HG03378 (cell line): ENCODE measurements around the gene TBX1.

Experiments
- ATAC-seq: cut with Tn5 transposase; IDR thresholded peaks from one replicate; pipeline ENCODE4 v1.9.1; 2021; ENCODE audit warnings: mild to moderate bottlenecking, moderate library complexity; ENCODE audit not compliant: unreplicated experiment

The TBX1 gene

GRCh38 chr22:19760058-19760950 lies at the start of gene TBX1:
Gene TBX1 (plus strand): TSS chr22:19760778. CDS start chr22:19760844, 66 bp downstream.
- ATAC-seq: no peak

DNA sequence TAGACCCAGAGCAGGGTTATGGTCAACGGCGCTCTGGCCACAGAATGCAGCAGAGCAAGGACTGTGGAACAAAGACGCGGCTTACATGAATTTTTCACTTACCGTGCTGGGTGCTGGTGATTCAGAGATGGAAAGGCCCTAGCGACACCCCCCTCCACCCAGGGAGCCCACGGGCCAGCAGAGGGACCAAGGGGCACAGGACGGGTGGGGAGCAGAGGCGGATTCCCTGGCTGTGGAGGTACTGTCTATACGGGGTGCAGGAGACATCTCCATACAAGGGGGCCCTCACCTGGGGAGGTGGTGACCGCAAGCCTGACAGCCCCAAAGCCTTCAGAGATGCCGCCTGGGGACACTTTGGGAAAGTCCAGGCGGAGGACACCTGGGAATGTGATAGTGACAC lies 47.3 kb upstream of the TBX1 start:
- ATAC-seq: no peak

DNA sequence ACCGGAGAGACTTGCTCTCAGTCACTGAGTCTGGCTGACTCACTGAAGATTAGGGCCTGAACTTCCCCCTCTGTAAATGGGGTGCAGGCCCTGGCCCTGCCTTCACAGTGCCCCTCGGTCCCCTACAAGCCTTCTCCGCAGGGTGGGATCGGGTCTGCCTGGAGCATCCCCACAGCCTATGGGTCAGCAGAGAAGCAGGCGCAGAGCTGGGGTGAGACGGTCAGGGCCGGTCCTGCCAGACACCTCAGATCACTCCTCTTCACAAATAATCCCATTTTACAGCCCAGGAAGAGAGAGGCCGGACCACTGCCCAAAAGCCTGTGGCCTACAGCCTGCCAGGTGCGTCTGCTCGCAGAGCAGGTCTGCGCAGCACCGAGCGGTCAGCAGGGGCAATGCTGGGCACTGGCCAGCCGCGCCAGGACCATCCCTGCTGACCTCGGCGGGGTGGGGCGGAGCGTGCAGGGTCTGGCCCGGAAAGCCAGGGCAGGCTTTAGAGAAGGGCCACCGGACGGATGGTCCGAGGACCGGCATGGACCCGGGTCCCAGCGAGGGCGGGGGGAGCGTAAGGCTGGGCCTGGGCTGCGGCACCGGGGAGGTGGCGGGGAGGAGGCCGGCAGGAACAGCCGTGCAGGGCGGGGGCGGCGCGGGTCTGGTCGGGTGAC lies 46.8 kb upstream of the TBX1 start:
- ATAC-seq: no peak

DNA sequence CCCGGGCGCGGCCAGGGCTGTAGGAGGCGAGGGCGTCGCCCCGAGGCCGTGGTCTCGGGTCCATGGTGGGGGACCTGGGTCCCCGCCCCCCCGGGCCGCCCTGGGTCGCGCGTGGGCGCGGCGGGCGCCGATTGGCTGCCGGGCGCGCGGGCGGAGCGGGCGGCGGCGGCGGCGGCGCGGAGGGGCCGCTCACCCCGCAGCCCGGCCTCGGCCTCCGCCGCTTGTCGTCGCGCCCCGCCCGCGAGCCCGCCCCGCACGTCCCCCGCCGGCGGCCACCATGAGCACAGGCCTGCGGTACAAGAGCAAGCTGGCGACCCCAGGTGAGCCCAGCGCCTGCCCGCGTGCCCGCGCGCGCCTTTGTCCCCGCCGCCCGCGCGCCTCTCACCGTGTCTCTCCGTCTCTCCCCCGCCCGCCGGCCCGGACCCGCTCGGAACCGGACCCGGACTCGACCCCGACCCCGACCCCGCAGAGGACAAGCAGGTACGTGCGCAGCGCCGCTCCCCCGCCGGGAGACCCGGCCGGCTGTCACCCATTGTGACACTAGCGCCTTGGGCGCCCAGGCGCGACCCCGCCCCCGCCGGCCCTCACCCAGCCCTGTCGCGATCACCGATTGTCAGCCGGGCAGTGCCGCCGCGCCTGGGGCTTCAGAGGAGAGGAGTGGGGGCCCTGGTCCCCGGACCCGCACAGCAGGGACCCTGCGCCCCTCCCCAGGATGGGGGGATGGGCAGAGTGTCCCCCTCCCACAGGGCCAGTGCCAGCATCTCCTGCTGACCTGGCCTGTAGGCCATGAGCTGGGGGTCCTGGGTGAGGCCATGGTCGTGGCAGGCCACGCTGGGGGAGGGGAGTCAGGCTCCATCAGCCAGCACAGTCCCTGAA lies 46.0 kb upstream of the TBX1 start, which contains the start of gene SEPTIN5:
Gene SEPTIN5, plus strand, starts transcription at position 192 of the 876 bp plus-strand sequence. Its CDS starts 86 bp downstream, at position 278.
- no peak for ATAC-seq

DNA sequence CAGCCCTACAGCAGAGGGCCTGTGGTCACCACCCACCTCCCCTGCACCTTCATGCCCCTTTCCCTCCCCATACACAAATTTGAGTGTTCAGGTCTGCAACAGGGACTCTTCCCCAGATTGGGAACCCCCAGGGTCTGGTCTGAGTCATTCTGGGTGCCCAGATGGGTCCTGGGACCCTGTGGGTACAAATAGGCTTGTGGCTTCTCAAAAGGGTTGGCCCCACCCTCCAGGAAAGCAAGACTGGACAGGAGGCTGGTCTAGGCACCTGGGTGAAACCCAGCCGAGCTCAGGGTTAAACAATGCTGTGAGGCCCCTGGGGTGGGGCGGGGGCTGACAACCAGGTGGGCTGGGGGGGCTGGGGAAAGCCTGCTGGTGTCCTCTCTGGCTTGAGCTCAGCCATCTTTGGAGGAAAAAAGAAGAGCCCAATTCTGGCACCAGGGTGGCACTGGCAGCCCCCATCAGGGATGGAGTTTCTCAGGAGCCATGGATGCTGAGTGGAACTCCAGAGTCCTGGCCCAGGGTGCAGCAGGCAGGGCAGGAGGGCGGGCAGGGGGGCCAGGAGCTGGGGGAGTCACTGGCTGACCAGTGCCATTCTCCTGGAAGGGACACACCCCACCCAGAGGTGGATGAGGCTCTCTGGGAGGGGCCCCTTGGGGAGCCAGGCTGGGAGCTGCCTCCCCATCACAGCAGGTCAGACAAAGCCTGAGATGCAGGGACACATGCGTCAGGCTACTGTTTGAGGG lies 45.2 kb upstream of the TBX1 start:
- ATAC-seq: no peak

GRCh38 chr22:19716041-19716828 lies 44.3 kb upstream of the TBX1 start:
- no peak for ATAC-seq

- ATAC-seq: no peak
Measured at GRCh38 chr22:19716829-19717105, 43.8 kb upstream of the TBX1 start.

GRCh38 chr22:19717181-19717580 lies 43.4 kb upstream of the TBX1 start:
- ATAC-seq: no peak

GRCh38 chr22:19717691-19718455 lies 42.7 kb upstream of the TBX1 start:
- ATAC-seq: no peak

DNA sequence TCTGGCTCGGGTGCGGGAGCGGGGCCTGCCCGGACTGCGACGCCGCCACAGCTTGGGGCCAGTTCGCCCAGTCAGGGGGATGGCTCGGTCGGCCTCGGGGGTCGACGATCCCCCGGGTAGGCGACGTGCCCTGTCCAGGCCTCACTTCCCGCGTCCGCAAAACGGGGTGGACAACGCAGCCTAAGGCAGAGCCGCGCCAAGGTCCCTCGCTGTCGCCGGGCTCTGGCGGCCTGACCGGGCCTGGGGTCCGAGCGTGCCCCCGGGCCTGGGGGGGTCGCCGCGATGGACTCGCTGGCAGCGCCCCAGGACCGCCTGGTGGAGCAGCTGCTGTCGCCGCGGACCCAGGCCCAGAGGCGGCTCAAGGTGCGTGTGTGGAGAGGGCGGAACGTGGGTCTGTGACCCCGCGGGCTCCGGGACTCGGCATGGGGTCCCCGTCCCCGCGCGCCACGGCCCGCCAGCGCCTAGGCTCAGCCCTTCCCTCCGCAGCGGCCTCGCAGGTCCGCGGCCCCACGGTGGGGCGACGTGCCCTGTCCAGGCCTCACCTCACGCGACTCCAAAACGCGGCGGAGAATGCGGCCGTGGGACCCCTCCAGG lies 42.0 kb upstream of the TBX1 start:
- no peak for ATAC-seq

GRCh38 chr22:19719050-19719482 lies 41.5 kb upstream of the TBX1 start:
- no peak for ATAC-seq

GRCh38 chr22:19719488-19720021 lies 41.0 kb upstream of the TBX1 start:
- ATAC-seq: no peak

DNA sequence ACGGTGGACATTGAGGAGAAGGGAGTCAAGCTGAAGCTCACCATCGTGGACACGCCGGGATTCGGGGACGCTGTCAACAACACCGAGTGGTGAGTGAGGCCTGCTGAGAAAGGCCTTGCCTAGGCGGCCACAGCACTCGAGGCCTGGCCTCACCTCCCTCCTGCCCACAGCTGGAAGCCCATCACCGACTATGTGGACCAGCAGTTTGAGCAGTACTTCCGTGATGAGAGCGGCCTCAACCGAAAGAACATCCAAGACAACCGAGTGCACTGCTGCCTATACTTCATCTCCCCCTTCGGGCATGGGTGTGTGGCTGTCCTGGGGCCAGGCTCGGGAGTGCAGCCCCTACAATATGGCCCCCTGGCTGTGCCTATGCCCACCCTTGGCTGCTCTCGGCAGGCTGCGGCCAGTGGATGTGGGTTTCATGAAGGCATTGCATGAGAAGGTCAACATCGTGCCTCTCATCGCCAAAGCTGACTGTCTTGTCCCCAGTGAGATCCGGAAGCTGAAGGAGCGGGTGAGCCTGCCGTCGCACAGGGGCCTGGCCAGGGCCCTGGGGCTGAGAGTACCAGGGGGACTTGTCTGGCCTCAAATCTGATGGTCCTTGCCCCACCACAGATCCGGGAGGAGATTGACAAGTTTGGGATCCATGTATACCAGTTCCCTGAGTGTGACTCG lies 40.3 kb upstream of the TBX1 start:
- no peak for ATAC-seq

DNA sequence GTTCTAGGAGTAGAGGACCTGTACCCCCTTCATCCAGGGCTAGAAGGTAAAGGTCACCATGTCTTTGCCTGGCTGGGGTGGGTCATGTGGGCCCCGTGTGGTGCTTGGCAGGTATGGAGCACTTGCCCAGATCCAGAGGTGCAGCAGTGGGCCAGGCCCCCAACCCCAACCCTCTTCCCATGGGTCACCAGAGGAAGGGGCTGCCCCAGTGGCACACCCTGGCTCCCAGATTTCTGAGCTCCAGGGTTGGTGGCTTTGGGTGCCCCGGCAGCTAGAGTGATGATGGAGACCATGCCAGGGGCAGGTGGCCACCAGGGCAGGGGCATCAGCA lies 39.6 kb upstream of the TBX1 start:
- no peak for ATAC-seq

DNA sequence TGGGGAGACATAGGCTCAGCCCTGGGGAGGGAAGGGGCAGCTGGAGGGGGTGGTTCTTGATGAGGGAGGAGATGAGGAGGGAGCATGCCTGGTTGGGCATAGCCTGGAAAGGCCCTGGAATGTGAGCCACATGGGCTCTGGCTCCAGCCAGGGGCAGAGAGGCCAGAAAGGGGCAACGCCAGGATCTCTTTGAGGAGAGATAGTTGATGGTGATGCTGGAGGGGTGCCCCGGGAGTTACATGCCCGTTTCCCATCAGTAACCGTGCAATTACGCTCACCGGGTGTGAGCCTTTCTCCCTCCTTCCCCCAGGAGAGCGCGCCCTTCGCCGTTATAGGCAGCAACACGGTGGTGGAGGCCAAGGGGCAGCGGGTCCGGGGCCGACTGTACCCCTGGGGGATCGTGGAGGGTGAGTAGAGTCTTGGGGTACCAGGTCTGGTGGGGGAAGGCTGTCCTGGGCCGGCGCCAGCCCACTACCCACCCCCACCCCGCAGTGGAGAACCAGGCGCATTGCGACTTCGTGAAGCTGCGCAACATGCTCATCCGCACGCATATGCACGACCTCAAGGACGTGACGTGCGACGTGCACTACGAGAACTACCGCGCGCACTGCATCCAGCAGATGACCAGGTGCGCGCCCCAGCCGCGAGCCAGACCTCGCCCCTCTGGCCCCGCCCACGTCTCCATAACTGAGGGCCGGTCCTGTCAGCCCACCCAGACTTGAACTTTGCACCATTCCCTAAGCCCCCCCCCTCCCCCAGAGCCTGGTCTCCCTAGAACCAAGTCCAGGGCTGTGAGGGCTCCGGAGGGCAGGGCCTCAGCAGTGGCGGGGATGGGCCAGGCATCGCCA lies 39.0 kb upstream of the TBX1 start:
- ATAC-seq: no peak

DNA sequence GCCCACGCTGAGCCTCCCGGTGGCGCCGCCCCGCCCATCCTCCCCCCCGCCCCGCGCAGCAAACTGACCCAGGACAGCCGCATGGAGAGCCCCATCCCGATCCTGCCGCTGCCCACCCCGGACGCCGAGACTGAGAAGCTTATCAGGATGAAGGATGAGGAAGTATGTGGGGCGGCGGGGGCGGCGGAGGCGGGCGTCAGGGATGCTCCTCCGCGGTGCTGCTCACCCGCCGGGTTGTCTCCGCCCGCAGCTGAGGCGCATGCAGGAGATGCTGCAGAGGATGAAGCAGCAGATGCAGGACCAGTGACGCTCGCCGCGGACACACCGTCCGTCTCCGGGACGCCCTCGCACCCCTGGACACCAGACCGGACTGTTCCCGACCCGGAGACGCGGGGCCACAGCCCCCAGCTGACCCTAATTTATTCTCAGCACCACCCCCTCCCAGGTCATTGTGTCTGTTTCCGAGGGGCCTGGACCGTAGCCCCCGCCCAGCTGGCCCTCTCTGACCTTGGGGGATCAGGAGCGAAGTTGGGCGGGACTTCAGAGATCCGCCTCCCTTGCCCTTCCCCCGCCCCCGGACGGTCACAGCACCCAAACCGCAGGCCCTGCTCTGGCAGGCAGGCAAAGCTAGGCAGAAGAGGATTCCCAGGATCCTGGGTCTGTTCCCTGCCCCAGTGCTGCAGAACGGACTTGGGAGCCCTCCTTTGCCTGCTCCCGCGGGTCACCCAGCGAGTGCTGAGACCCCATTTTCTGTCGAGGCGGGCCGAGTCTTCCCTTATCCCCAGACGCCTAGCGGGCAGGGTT lies 38.2 kb upstream of the TBX1 start:
- no peak for ATAC-seq

GRCh38 chr22:19722982-19723231 lies 37.7 kb upstream of the TBX1 start:
- no peak for ATAC-seq
